ENCODE data around the gene WDR54.

Gene WDR54

GRCh38 chr2:74421221-74421870 lies at the start of gene WDR54, which contains the start of gene C2orf81:
TSS of gene WDR54 (plus strand) at chr2:74421730. CDS start at chr2:74422154, 424 bp downstream.
TSS of gene C2orf81 (minus strand) at chr2:74421619. CDS start at chr2:74421560, 59 bp downstream.
- DNase-seq, result peak; percentile 75 to 96 (median 86)

- no peak for DNase-seq
Measured at GRCh38 chr2:74372674-74373073, 48.9 kb upstream of the WDR54 start.

GRCh38 chr2:74373221-74373676 lies 48.3 kb upstream of the WDR54 start:
- DNase-seq, result no peak

GRCh38 chr2:74373985-74374384 lies 47.5 kb upstream of the WDR54 start:
- no peak for DNase-seq

GRCh38 chr2:74374509-74375205 lies 46.9 kb upstream of the WDR54 start:
- DNase-seq, result no peak

GRCh38 chr2:74375838-74376237 lies 45.7 kb upstream of the WDR54 start:
- no peak for DNase-seq

GRCh38 chr2:74378007-74378406 lies 43.5 kb upstream of the WDR54 start:
- no peak for DNase-seq

- DNase-seq, result no peak
Measured at GRCh38 chr2:74379851-74380789, 41.4 kb upstream of the WDR54 start, which contains the start of gene DCTN1. TSS of gene DCTN1 (minus strand) at chr2:74380311. CDS start at chr2:74380037, 274 bp downstream.

GRCh38 chr2:74381751-74382150 lies 39.8 kb upstream of the WDR54 start:
- DNase-seq, result no peak

- no peak for DNase-seq
Measured at GRCh38 chr2:74383254-74383653, 38.3 kb upstream of the WDR54 start.

GRCh38 chr2:74384051-74384450 lies 37.5 kb upstream of the WDR54 start:
- no peak for DNase-seq

- DNase-seq, result no peak
Measured at GRCh38 chr2:74385396-74385795, 36.1 kb upstream of the WDR54 start.

GRCh38 chr2:74387346-74387745 lies 34.2 kb upstream of the WDR54 start:
- no peak for DNase-seq

- no peak for DNase-seq
Measured at GRCh38 chr2:74390606-74391005, 30.9 kb upstream of the WDR54 start.

GRCh38 chr2:74391209-74391579 lies 30.3 kb upstream of the WDR54 start:
- DNase-seq, result no peak

GRCh38 chr2:74391580-74392448 lies 29.7 kb upstream of the WDR54 start:
- DNase-seq, result peak; percentile 93 to 97 (median 93)

- DNase-seq, result no peak
Measured at GRCh38 chr2:74392449-74392743, 29.1 kb upstream of the WDR54 start.

GRCh38 chr2:74393525-74393924 lies 28.0 kb upstream of the WDR54 start:
- DNase-seq, result no peak

GRCh38 chr2:74396149-74396548 lies 25.4 kb upstream of the WDR54 start:
- no peak for DNase-seq

GRCh38 chr2:74399785-74400184 lies 21.7 kb upstream of the WDR54 start:
- no peak for DNase-seq

- DNase-seq, result no peak
Measured at GRCh38 chr2:74401891-74402290, 19.6 kb upstream of the WDR54 start.

GRCh38 chr2:74406035-74406434 lies 15.5 kb upstream of the WDR54 start:
- no peak for DNase-seq

Data from activated naive CD4-positive, alpha-beta T cell (primary cell).